GM18505 (cell line): ENCODE measurements around the gene PRCD.

Source experiments
- ATAC-seq: cut with Tn5 transposase; IDR thresholded peaks from one replicate; pipeline ENCODE4 v1.9.1; 2021; ENCODE audit not compliant: unreplicated experiment
- POLR2A ChIP-seq: IDR thresholded peaks from 4 replicates; pipeline ENCODE4 v1.6.1; 2011; ENCODE audit warnings: borderline replicate concordance; ENCODE audit not compliant: insufficient read depth, insufficient read length; ENCODE audit errors: extremely low read depth

The PRCD gene, protein sequence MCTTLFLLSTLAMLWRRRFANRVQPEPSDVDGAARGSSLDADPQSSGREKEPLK

DNA sequence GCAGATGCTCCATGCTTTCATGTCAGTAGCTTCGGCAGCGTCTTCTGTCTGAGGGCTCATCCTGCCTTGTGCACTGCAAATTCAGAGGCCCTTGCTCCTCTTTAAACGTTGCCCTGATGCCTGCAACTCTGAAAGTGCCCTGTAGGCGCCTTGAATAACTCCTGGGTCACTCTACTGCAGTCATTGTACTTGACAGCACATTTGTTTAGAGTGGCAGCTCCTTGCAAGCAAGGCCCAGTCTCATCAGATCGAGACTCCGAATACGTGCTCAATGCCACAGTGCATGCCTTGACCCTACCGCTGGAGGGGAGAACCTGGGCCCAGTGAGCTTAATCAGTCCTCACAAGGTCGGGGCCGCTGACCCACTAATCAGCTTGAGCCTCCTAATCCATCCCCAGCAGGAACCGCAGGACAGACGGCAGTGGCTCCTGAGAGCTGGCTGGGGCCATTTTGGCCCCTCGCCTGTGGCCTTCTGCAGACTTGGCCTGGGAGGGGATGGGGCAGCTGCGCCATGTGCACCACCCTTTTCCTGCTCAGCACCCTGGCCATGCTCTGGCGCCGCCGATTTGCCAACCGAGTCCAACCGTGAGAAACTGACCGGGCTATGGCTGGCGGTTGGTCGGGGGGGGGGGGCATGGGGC, at the start of gene PRCD:
Gene PRCD (plus strand): TSS at position 414 of the 641 bp plus-strand sequence. CDS start 98 bp downstream, at position 512.
- TF ChIP-seq POLR2A = no peak
- no peak for ATAC-seq

DNA sequence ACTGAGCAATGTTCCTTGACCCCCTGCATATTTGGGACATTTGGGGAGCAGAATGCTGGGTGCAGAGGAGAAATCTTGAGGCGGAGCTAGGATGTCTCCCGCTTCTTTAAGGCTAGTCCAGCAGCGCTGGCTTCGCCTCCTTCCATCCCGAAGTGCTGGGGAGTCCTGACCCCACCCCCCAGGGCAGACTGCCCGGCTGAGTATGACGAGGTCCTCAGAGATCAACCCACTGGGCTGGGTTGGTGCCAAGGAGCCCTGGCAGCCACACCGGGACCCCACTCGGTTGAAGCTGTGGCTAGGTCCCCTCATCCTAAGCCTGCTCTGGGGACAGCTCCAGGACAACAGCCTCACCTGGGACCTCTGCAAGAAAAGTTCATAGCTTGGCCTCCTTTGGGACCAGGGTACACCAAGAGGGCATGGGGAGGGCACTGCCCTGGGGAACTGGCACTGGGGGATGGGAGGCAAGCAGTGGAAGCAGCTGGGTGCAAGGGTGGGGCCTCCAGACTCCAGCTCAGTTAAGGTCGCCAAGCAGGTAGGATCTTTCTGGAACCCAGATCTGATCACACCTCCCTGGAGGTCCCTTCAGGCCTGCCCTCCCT, 49.6 kb upstream of the PRCD start:
- TF ChIP-seq POLR2A = no peak
- ATAC-seq = no peak

DNA sequence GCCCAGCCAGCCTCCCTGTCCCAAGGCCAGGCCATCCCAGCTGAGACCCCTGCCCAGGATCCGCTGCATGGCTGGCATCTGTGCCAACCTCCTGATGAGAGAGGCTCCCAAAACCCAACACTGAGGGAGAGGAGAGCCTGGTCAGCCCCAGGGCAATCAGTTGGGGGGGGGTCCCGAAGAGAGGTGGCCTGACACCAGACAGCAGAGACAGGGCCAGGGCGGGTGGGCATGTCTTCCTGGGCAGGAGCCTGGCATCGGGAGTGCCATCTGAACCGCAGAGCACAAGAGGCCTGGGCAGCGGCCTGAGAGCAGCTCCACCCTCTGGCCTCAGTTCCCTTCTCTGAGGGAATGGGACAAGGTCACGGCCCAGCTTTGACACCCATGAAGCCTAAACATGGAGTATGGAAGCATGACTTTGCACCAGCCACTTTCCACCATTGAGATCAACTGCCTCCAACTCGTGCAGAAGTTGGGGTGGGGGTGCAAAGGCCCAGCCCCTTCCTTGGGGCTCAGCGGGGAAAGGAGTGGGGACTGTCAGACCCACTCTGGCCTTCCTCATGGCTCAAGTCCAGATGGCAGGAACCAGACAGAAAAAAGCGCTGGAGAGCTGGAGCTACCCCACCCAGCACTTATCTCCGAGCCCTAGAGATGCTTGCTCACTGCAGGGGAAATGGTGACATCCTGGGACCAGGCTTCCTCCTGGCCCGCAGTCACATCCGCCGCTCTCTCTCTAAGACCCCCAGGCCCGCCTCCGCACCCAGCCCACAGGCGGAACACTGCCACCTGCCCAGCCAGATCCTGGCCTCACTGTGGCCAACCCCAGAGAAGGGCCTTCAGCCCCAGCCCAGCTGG, 48.3 kb upstream of the PRCD start:
- TF ChIP-seq POLR2A = peak; percentile 3
- ATAC-seq = peak; percentile 4

DNA sequence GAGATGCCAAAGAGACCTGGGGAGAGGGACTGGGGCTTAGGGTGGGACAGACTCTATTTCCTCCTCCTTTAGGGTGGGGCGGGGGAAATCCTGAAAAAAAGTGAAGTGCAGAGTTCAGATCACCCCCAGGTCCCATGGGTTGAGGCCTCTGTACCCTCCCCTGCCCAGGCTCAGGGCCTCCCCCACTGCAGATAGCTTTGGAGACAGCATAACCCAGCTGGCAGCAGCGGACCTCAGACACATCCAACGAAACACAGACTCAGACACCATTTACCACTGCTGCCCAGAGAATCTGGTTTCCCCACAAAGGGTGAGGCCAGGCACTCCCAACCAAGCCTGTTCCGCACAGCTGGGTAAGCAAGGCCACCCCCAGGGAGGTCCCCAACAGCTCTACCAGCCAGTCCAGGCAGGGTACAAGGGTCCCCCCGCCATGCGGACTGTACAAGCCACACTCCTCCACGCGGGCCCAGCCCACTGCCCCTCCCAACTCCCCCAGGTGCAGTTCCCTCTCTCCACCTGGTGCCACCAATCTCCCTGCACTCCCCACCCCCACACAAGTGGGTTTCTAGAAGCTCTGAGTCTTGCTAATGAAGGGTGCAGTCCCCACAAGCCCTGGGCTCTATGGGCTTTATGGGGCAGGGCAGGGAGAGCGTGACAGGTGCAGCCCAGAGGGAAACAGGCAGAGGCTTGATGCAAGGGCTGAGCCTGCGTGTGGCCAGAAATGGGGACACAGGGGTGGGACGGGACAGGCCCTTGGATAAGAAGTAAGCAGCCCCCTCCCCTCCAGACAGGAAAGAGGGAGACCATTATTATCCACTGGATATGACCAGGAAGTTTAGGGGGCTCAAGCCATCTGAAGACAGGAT, 47.5 kb upstream of the PRCD start:
- TF ChIP-seq POLR2A = peak; percentile 50
- peak; percentile 38 for ATAC-seq

DNA sequence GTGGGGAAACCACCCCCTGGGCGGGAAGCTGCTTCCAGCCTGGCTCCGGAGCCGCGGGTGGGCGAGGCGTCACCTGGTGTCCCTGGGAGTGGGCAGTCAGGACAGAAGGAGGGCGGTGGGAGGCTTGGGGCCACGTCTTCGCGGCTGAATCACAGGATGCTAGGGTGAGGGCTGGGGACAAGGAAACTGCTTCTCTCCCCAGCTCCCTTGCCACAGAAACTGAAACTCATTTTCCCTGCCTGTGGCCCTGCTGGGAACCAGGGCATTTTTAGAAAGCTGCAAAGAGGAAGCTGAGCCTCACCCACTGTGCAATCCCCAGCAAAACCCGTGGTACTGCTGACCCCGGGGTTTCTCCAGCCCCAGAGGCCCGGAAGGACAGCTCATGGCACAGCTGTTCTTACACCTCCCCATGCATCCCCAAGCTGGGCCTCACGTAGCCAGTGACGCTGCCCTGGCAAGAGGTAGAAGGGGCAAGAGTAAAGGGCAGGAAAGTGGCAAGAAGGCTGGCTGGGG, 46.8 kb upstream of the PRCD start:
- TF ChIP-seq POLR2A = peak; percentile 41
- ATAC-seq = peak; percentile 43

DNA sequence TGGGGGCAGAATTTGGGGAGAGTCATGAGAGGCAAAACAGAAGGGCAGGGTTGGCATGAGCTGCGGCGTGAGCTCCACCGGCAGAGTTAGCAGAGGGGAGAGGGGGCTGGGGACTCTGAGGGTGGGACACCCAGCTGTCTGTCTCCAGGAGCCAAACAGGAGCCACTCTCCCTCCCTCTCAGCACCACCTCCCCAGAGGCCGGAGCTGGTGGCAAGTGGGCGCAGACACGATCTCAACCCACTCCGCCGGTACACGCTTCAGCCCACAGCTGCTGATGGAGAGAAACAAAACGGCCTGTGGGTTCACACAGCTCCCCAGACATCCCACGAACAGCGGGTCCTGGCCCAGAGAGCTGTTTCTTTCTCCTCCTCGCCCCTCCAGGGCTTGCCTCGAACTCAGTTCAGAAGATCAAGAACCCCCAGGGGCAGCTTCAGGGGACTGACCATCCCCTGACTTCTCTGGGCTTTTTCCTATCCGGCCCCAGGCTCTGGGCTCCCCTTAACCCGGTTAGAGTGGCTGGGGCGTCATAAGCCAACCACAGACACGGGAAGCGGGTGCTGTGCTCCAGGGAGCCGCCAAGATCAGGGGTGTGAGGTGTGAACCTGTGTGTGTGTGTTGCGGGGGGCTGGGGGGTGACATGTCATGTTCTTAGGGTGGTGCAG, 46.2 kb upstream of the PRCD start:
- no peak for ATAC-seq
- TF ChIP-seq POLR2A = no peak

DNA sequence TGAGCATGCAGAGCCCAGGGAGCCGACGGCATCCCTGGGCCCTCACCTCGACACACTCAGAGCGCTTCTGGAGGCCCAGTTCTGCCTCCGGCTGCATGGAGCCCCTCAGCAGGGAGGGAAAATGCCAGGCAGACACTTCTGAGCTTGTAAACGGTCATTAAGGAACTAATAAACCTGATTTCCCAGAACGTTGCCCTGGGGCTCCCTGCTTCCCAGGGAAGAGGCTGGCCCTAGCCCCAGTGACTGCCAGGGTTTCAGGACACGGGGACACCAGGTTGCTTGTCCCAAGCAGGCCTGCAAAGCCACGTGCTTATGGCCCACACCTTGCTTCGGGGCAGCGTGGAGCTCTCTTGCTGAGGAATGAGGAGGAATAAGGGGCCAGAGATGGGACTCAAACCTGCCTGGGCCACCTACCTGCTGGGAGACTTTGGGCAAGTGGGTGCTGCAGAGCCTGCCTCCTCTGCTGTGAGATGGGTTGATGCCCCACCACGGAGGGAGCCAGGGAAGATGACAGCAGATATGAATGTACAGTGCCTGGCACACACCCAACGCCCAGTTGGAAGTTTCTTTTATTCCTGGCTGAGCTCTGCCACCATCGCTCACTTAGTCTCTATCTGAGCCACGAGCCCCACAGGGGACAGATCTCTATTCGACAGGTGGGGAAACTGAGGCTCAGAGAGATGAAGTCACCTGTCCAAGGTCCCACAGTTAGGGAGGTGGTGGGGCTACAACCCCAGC, 44.0 kb upstream of the PRCD start:
- TF ChIP-seq POLR2A = no peak
- no peak for ATAC-seq

DNA sequence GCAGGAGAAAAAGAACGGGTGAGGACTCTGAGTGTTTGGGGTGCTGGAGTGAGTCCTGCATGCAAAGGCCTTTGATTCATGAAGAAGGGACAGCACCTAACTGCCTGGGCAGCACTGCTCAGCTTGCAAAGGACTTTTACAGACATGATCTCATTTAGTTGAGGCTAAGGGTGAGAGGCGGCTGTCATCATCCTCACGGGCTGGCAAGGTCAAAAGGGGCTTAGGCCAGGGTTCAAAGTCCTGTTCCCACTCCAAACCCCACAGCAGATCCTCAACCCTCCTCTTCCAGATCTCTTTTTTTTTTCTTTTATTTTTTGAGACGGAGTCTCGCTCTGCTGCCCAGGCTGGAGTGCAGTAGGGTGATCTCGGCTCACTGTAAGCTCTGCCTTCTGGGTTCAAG, 43.4 kb upstream of the PRCD start:
- no peak for TF ChIP-seq POLR2A
- no peak for ATAC-seq

DNA sequence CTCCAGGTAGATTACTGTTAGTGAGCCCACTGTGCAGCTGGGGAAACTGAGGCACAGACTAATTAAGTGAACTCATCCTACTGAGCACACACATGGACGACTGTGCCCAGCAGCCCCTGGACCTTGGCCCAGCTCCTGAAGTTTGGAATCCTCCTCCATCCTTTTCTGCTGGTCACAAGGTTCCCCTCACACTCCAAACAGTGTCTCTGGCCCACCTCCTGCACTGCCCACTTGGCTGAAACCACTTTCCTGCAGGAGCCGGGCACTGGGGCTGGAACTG, 42.2 kb upstream of the PRCD start:
- TF ChIP-seq POLR2A = no peak
- ATAC-seq = no peak

DNA sequence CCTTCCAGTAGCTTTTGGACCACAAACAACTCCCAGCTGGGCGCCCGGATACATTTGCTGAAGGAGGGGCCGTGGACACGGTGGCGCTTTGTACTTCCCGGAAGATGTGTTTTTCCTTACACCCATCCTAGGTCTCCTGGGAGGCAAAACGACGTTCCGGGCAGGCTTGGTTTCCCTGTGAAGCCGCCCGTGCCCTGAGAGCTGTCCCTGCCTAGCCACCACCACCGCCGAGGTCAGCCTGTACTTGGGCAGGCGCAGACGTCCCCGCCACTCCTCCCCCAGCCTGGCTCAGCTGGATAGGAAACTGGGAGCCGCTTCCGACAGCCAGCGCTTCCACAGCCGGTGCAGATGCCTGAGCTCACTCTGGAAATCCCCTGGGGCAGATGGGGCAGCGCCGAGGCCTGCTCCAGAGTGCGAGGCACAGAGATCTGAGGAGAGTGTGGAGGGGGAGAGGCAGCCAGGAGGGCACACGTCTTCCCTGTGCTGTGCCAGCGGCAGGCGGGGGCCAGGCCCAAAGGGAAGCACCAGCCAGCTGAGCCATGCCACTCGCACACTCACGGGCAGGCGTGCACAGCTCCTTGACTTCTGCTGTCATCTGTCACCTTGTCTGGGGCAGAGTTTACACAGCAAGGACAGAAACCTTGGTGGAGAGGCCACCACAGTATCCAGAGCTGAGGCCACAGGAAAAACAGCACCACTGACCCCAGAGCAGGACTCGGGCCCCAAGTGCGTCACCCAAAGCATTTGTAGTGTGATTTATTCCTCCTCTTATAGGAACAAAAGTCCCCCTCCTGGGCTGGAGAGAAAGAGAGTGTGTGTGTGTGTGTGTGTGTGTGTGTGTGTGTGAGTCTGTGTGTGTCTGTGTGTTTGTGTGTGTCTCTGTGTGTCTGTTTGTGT, 41.6 kb upstream of the PRCD start:
- TF ChIP-seq POLR2A = peak; percentile 42
- ATAC-seq = no peak

DNA sequence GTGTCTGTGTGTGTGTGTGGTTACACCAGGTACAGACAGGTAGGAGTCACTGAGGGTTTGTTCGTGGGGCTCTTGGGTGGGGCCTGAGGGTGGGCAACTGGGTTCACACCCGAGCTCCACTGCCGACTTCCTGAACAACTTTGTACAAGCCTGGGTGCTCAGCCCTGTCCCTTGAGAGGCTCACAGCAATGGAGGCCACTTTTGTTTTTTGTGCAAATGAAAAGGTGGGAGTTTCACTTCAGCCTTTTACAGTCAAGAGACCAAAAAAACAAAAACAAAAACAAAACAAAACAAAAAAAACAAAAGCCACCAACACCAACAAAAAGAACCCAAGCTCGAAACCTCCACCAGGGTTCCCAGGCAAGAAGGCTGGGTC, 41.0 kb upstream of the PRCD start:
- no peak for ATAC-seq
- peak; percentile 25 for TF ChIP-seq POLR2A
